Measurements from ENCODE around the gene HLA-DRB5. TPM values are rescaled to one million over a fixed set of nuclear protein-coding genes. Genes with fewer than 3 reads are reported as not detected.
"Not testable (repeated sequence)": the region's sequence is repeated elsewhere in the genome, so short reads cannot be mapped to it uniquely, and the experiment has no call there.

The HLA-DRB5 gene
- total and polyA plus RNA-seq, 5 donors from 2014 or later: 2.7 to 57.6 (median 3.2) TPM

GRCh38 chr6:32472781-32473375 is 57.2 kb downstream of the HLA-DRB5 start:
- H3K27ac ChIP-seq (ENCODE audit: insufficient read depth, low read length, poor library complexity, severe bottlenecking): no peak overlapping the region
- peak overlapping the region in 2 of 4 donors; percentile 13 to 55 for H3K4me3 Mint-ChIP-seq

DNA sequence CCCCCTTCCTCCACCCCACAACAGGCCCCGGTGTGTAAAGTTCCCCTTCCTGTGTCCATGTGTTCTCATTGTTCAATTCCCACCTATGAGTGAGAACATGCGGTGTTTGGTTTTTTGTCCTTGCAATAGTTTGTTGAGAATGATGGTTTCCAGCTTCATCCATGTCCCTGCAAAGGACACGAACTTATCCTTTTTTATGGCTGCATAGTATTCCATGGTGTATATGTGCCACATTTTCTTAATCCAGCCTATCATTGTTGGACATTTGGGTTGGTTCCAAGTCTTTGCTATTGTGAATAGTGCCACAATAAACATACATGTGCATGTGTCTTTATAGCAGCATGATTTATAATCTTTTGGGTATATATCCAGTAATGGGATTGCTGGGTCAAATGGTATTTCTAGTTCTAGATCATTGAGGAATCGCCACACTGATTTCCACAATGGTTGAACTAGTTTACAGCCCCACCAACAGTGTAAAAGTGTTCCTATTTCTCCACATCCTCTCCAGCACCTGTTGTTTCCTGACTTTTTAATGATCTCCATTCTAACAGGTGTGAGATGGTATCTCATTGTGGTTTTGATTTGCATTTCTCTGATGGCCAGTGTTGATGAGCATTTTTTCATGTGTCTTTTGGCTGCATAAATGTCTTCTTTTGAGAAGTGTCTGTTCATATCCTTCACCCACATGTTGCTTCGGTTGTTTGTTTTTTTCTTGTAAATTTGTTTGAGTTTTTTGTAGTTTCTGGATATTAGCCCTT is 62.2 kb downstream of the HLA-DRB5 start:
- ATAC-seq (ENCODE audit: low read depth in 2 of 2); H3K36me3 Mint-ChIP-seq; H3K4me3 ChIP-seq (ENCODE audit: low read depth, low read length); H3K27ac Mint-ChIP-seq; H3K4me1 ChIP-seq (ENCODE audit: control insufficient read depth, insufficient read depth, low read length, poor library complexity, severe bottlenecking); H3K27ac ChIP-seq (ENCODE audit: insufficient read depth, low read length, poor library complexity, severe bottlenecking); H3K4me1 Mint-ChIP-seq; H3K4me3 Mint-ChIP-seq; H3K36me3 ChIP-seq (ENCODE audit: control insufficient read depth, insufficient read depth, low read length); DNase-seq; H3K27me3 ChIP-seq (ENCODE audit: control insufficient read depth, insufficient read depth, low read length): not testable (repeated sequence)
- H3K9me3 ChIP-seq (ENCODE audit: control insufficient read depth in 2 of 2, low read length in 2 of 2): peaks cover 5 to 10% of the 10 kb centered on the region in 2 experiments
- H3K9me3 Mint-ChIP-seq: peaks cover 0 to 16% (median 6%) of the 10 kb centered on the region in 7 donors
- peaks cover 22% of the 10 kb centered on the region for H3K27me3 Mint-ChIP-seq

More at GRCh38 chr6:32472781-32473375, 57.2 kb downstream of the HLA-DRB5 start:
- no peaks in the 10 kb centered on the region for H3K9me3 ChIP-seq (ENCODE audit: control insufficient read depth in 2 of 2, low read length in 2 of 2)
- DNase-seq (no peak), ATAC-seq (ENCODE audit: low read depth in 2 of 2) (no peak)
- Mint-ChIP-seq H3K27me3 (peaks cover 11% of the 10 kb centered on the region), H3K9me3 (peaks cover 0 to 4% (median 3%) of the 10 kb centered on the region in 7 donors), H3K4me1 (peaks cover 0 to 19% (median 4%) of the 10 kb centered on the region in 4 donors), H3K27ac (no peak overlapping the region), H3K36me3 (no peaks in the 10 kb centered on the region)
- no peaks in the 10 kb centered on the region for H3K27me3 ChIP-seq (ENCODE audit: control insufficient read depth, insufficient read depth, low read length)
- no peaks in the 10 kb centered on the region for H3K4me1 ChIP-seq (ENCODE audit: control insufficient read depth, insufficient read depth, low read length, poor library complexity, severe bottlenecking)
- no peak overlapping the region for H3K4me3 ChIP-seq (ENCODE audit: low read depth, low read length)
- H3K36me3 ChIP-seq (ENCODE audit: control insufficient read depth, insufficient read depth, low read length): no peaks in the 10 kb centered on the region

Other genes with a start within 250 kb of the HLA-DRB5 start
- not detected for gene TSBP1, start 158.4 kb downstream of the HLA-DRB5 start, total RNA-seq
- gene TSBP1, start 158.4 kb downstream of the HLA-DRB5 start, polyA plus RNA-seq: not detected
- not detected for gene BTNL2, start 123.1 kb downstream of the HLA-DRB5 start, total RNA-seq
- gene BTNL2, start 123.1 kb downstream of the HLA-DRB5 start, polyA plus RNA-seq: not detected
- gene HLA-DRA, start 90.4 kb downstream of the HLA-DRB5 start, total RNA-seq: 100 TPM
- 100 to 1,000 TPM; 118 to 296 (median 179) TPM for gene HLA-DRA, start 90.4 kb downstream of the HLA-DRB5 start, polyA plus RNA-seq
- 186 TPM for gene HLA-DRB1, start 59.6 kb upstream of the HLA-DRB5 start, total RNA-seq
- 100 to 1,000 TPM in 3 of 4 donors, 10 to 100 TPM in 1; 95.6 to 306 (median 262) TPM for gene HLA-DRB1, start 59.6 kb upstream of the HLA-DRB5 start, polyA plus RNA-seq
- 20.3 TPM for gene HLA-DQA1, start 107.1 kb upstream of the HLA-DRB5 start, total RNA-seq
- gene HLA-DQA1, start 107.1 kb upstream of the HLA-DRB5 start, polyA plus RNA-seq: 10 to 100 TPM in 3 of 4 donors, 1 to 10 TPM in 1; 4.2 to 86.7 (median 21.8) TPM
- gene HLA-DQB1, start 136.4 kb upstream of the HLA-DRB5 start, total RNA-seq: 204 TPM
- 100 to 1,000 TPM in 2 of 4 donors, 10 to 100 TPM in 1, 1 to 10 TPM in 1; 6.1 to 234 (median 99.9) TPM for gene HLA-DQB1, start 136.4 kb upstream of the HLA-DRB5 start, polyA plus RNA-seq
- gene HLA-DQA2, start 211.1 kb upstream of the HLA-DRB5 start, total RNA-seq: 0.32 TPM
- 1 to 10 TPM in 3 of 4 donors, not detected in 1; 1.5 to 2.8 (median 2.2) TPM for gene HLA-DQA2, start 211.1 kb upstream of the HLA-DRB5 start, polyA plus RNA-seq
- 5.4 TPM for gene HLA-DQB2, start 233.2 kb upstream of the HLA-DRB5 start, total RNA-seq
- 1 to 10 TPM in 2 of 4 donors, not detected in 2; 3.7 to 3.8 TPM for gene HLA-DQB2, start 233.2 kb upstream of the HLA-DRB5 start, polyA plus RNA-seq